ENCODE measurements around the gene TMEM44. TPM values are rescaled to one million over a fixed set of nuclear protein-coding genes. Genes with fewer than 3 reads are reported as not detected.

The TMEM44 gene
- total and polyA plus RNA-seq, 2 donors (not counting 3 experiments of a cell fraction or from before 2014, with no cell fraction given) = 93.8 to 125 TPM

DNA sequence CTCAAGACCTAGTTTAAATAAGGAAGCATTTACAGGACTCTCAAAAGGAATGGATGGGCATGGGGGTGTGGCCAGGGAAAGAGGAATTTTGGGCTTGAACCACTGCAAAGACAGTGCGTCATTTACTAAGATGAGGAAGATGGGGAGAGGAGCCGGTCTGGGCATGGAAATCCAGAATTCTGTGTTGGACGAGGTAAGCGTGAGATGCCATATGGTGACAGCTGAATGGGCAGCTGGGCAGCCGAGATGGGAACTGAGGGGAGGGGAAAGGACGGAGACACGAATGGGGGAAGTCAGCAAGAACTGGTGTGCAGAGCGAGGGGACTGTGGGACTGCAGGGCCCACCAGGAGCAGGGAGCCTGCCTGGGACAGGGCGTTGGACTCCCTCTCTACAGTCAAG lies 24.2 kb downstream of the TMEM44 start:
- Histone ChIP-seq H3K4me2 (ENCODE audit: insufficient read depth, low read length) (no peak overlapping the region), H2AFZ (ENCODE audit: low read depth, low read length) (no peak overlapping the region), H3K9me3 (replicated peaks; ENCODE audit: control insufficient read depth, insufficient read depth, low read length) (no peaks in the 10 kb centered on the region), H3K79me2 (ENCODE audit: control insufficient read depth, insufficient read depth, low read length) (no peaks in the 10 kb centered on the region), H3K27me3 (ENCODE audit: control insufficient read depth in 2 of 2, insufficient read depth in 2 of 2, low read length in 2 of 2) (no peaks in the 10 kb centered on the region), H3K36me3 (ENCODE audit: control insufficient read depth in 2 of 2, extremely low read depth in 1 of 2, insufficient read depth in 2 of 2, low read length in 2 of 2) (peaks cover 6 to 27% of the 10 kb centered on the region in 2 experiments), H3K4me1 (ENCODE audit: control insufficient read depth, extremely low read depth, insufficient read depth, low read length) (no peaks in the 10 kb centered on the region), H4K20me1 (replicated peaks; ENCODE audit: control insufficient read depth, extremely low read depth, insufficient read depth, low read length) (no peaks in the 10 kb centered on the region), H3K9ac (replicated peaks; ENCODE audit: extremely low read depth, insufficient read depth, low read length) (no peak overlapping the region), H3K27ac (ENCODE audit: insufficient read depth, low read depth, low read length) (no peak overlapping the region), H3K9me1 (replicated peaks; ENCODE audit: control insufficient read depth, extremely low read depth, insufficient read depth, low read length) (no peaks in the 10 kb centered on the region), H3K4me3 (replicated peaks in 1 of 3; ENCODE audit: insufficient read depth in 1 of 3, low read depth in 1 of 3, low read length in 3 of 3) (no peak overlapping the region)
- TF ChIP-seq GATA2 (IDR thresholded peaks at IDR 0.05; ENCODE audit: insufficient read depth, insufficient read length, low read depth, low read length) = no peak
- TF ChIP-seq POLR2A (IDR thresholded peaks at IDR 0.05; ENCODE audit: low read depth, low read length) = no peak
- TF ChIP-seq, protein P1, sequence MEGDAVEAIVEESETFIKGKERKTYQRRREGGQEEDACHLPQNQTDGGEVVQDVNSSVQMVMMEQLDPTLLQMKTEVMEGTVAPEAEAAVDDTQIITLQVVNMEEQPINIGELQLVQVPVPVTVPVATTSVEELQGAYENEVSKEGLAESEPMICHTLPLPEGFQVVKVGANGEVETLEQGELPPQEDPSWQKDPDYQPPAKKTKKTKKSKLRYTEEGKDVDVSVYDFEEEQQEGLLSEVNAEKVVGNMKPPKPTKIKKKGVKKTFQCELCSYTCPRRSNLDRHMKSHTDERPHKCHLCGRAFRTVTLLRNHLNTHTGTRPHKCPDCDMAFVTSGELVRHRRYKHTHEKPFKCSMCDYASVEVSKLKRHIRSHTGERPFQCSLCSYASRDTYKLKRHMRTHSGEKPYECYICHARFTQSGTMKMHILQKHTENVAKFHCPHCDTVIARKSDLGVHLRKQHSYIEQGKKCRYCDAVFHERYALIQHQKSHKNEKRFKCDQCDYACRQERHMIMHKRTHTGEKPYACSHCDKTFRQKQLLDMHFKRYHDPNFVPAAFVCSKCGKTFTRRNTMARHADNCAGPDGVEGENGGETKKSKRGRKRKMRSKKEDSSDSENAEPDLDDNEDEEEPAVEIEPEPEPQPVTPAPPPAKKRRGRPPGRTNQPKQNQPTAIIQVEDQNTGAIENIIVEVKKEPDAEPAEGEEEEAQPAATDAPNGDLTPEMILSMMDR (IDR thresholded peaks at IDR 0.05; ENCODE audit: extremely low read depth in 1 of 2, insufficient read depth in 1 of 2, low read depth in 1 of 2, low read length in 2 of 2) = no peak
- TF ChIP-seq, protein P2, sequence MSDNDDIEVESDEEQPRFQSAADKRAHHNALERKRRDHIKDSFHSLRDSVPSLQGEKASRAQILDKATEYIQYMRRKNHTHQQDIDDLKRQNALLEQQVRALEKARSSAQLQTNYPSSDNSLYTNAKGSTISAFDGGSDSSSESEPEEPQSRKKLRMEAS (IDR thresholded peaks at IDR 0.05; ENCODE audit: insufficient read depth, insufficient read length) = no peak
- TF ChIP-seq FOS (IDR thresholded peaks at IDR 0.05; ENCODE audit: borderline replicate concordance, insufficient read depth, low read length) = no peak
- no peak for TF ChIP-seq POLR2AphosphoS5 (IDR thresholded peaks at IDR 0.05; ENCODE audit: insufficient read depth, low read depth, low read length)
- TF ChIP-seq MYC (IDR thresholded peaks at IDR 0.05; ENCODE audit: low read depth, low read length) = no peak
- no peak for TF ChIP-seq EZH2 (IDR thresholded peaks at IDR 0.05; ENCODE audit: borderline replicate concordance, low read depth, low read length, severe bottlenecking)
- no peak for TF ChIP-seq JUN (IDR thresholded peaks at IDR 0.05; ENCODE audit: borderline replicate concordance, insufficient read depth, insufficient read length, low read depth)
- ChIA-PET POLR2A (no interaction called here), CTCF (interaction anchor here (0.6 to 1.5 kb wide), 4 partner anchors 10 to 137 kb away, joined by 3 to 10 read pairs (median 3); no protein-coding TSS in a partner anchor)
- intact Hi-C loops (cut with micrococcal nuclease) (no loop called here), dilution Hi-C loops (cut with MboI; ENCODE audit: extremely low pct_ligation_motif_present, low sequenced_read_pairs) (no loop called here)
- no TSS peak for BruUV-seq (replicated peaks)
- no peak for FAIRE-seq
- DNase-seq (ENCODE audit: low read depth, low spot score) = no peak
